Caki2 (cell line): Measurements from ENCODE around the gene TMEM191C. TPM values are rescaled to one million over a fixed set of nuclear protein-coding genes. Genes with fewer than 3 reads are reported as not detected.
"Not testable (repeated sequence)": the region's sequence is repeated elsewhere in the genome, so short reads cannot be mapped to it uniquely, and the experiment has no call there.

Experiments
- DNase-seq: peaks from one replicate; pipeline ENCODE4 v3.0.0-alpha.2; 2015; ENCODE audit warnings: low read depth
- in situ Hi-C: cut with HindIII; loops from 2 replicates; pipeline ENCODE4 v1.10.0; 2016; ENCODE audit warnings: low sequenced_read_pairs, low pct_unique_long_range_greater_than_20kb, mixed read lengths
- total RNA-seq: library from RNA; depleted of rRNA; stranded (reverse); fragments of >200 nt; shearing (Covaris generic); gene quantifications from 2 replicates; pipeline ENCODE4 v1.2.3, GENCODE V29; 2014; ENCODE audit warnings: low replicate concordance; rRNA removed

TMEM191C gene
- 0.30 TPM in 1 of 2 replicates, not detected in the other for total RNA-seq

- in situ Hi-C loops, DNase-seq: not testable (repeated sequence)
These were observed at the start of gene TMEM191C for GRCh38 chr22:21467337-21468193. TSS of gene TMEM191C (plus strand) at chr22:21467387. CDS start at chr22:21467460, 73 bp downstream.

- in situ Hi-C loops, DNase-seq: not testable (repeated sequence)
These were observed 49.3 kb upstream of the TMEM191C start for GRCh38 chr22:21417853-21418252.

- DNase-seq, in situ Hi-C loops: not testable (repeated sequence)
These were observed 48.1 kb upstream of the TMEM191C start for GRCh38 chr22:21418974-21419638.

GRCh38 chr22:21420180-21420763, 46.9 kb upstream of the TMEM191C start:
- in situ Hi-C loops, DNase-seq: not testable (repeated sequence)

- DNase-seq, in situ Hi-C loops: not testable (repeated sequence)
These were observed 43.0 kb upstream of the TMEM191C start for GRCh38 chr22:21424084-21424709.

- in situ Hi-C loops, DNase-seq: not testable (repeated sequence)
These were observed 32.6 kb upstream of the TMEM191C start for GRCh38 chr22:21434378-21435233.

- DNase-seq, in situ Hi-C loops: not testable (repeated sequence)
These were observed 31.0 kb upstream of the TMEM191C start for GRCh38 chr22:21435998-21436810.

- DNase-seq, in situ Hi-C loops: not testable (repeated sequence)
These were observed 29.2 kb upstream of the TMEM191C start for GRCh38 chr22:21438013-21438412.

- in situ Hi-C loops, DNase-seq: not testable (repeated sequence)
These were observed 27.1 kb upstream of the TMEM191C start for GRCh38 chr22:21440018-21440636.

- in situ Hi-C loops = not testable (repeated sequence)
These were observed 26.5 kb upstream of the TMEM191C start for GRCh38 chr22:21440676-21441075.

GRCh38 chr22:21441170-21441569, 26.0 kb upstream of the TMEM191C start:
- in situ Hi-C loops, DNase-seq: not testable (repeated sequence)

More at GRCh38 chr22:21440676-21441075, 26.5 kb upstream of the TMEM191C start:
- DNase-seq = not testable (repeated sequence)

- in situ Hi-C loops, DNase-seq: not testable (repeated sequence)
These were observed 25.1 kb upstream of the TMEM191C start for GRCh38 chr22:21442123-21442522.

- in situ Hi-C loops, DNase-seq: not testable (repeated sequence)
These were observed 24.5 kb upstream of the TMEM191C start for GRCh38 chr22:21442646-21443045.

- in situ Hi-C loops = no loop called here
- no peak for DNase-seq
These were observed 24.0 kb upstream of the TMEM191C start for GRCh38 chr22:21443057-21443734.

- no peak for DNase-seq
- in situ Hi-C loops = no loop called here
These were observed 23.3 kb upstream of the TMEM191C start for GRCh38 chr22:21443735-21444421.
